Cerebellar cortex (tissue), 1 donor: ENCODE results near the gene ZNF264.
"Not testable (repeated sequence)": the region's sequence is repeated elsewhere in the genome, so short reads cannot be mapped to it uniquely, and the experiment has no call there.

ENCODE experiments used
- DNase-seq: peaks from one replicate; pipeline ENCODE4 v3.0.0-alpha.2; 2015; ENCODE audit warnings: low spot score

The ZNF264 gene

GRCh38 chr19:57191141-57192076, at the start of gene ZNF264:
Gene ZNF264 (plus strand): TSS chr19:57191500. CDS start chr19:57191914, 414 bp downstream.
- peak; percentile 91 for DNase-seq

DNA sequence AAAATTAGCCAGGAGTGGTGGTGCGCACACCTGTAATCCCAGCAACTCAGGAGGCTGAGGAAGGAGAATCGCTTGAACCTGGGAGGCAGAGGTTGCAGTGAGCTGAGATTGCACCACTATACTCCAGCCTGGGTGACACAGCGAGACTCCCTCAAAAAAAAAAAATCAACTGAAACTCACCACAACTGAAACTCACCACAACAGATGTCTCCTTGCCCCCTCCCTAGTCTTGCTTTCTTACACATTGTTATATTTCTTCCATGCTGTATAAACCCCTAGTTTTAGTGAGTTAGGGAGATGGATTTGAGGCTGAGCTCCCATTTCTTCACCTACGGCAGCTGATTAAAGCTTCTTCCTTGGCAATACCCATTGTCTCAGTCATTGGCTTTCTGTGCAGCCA, 49.6 kb upstream of the ZNF264 start:
- no peak for DNase-seq

GRCh38 chr19:57152921-57153320, 38.4 kb upstream of the ZNF264 start:
- no peak for DNase-seq

DNA sequence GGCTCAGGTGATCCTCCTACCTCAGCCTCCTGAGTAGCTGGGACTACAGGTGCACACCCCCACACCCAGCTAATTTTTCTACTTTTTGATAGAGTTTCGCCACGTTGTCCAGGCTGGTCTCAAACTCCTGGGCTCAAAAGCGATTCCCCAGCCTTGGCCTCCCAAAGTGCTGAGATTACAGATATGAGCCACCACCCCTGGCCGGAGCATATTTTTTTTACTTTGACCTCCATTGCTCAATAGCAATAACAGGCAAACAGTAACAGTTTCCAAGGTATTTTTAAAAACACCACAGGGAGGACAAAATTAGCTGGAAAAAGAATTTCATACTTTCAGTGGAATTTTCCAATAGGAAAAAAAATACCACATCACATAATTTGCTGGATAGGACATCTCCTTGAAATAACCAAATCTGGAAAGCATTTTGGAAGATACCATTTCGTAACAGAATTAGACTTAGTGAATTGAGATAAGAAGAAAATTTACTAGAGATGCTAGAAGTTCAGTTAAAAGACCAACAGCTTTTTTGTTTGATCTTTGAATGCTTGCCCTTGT, 29.2 kb upstream of the ZNF264 start:
- DNase-seq: no peak

- DNase-seq: no peak
Measured at GRCh38 chr19:57165846-57166245, 25.5 kb upstream of the ZNF264 start.

DNA sequence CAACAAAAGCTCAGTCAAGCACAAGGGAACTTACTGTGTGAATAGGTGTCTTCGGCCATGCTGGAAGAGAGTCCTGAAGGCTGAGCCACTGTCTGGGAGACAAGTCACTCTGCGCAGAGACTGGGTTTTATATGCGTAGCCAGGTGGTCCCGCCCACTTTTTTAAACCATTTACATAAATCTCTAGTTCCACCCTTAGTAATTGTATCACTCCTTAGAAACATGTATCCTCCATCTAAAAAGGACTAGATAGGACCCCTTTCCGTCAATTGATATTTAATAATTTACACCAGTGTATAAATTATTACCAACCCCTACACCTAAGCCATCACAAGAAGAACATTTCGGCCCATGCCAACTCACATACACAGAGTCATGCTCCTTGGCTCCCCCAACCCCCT, 23.9 kb upstream of the ZNF264 start, which contains the start of gene DUXA:
Gene DUXA, minus strand, starts transcription at position 101 of the 400 bp plus-strand sequence. Its CDS starts 42 bp downstream, at position 59.
- DNase-seq: no peak

- peak; percentile 62 for DNase-seq
Measured at GRCh38 chr19:57171551-57172081, 19.7 kb upstream of the ZNF264 start.

DNA sequence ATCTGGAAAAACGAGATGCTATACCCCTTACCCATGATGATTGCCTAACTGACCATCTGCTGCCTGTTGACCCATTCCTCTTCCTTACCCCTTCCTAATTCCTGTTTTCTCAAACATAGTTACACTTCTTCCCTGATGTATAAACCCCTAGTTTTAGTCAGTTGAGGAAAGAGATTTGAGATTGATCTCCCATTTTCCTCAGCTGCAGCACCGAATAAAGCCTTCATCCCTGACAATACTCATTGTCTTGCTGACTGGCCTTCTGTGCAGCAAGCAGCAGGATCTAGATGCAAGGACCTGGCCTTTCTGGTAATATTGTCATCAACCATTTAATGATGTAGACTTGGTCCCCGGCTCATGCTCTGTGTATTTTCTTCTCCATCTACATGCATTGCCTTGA, 999 bp upstream of the ZNF264 start:
- no peak for DNase-seq

DNA sequence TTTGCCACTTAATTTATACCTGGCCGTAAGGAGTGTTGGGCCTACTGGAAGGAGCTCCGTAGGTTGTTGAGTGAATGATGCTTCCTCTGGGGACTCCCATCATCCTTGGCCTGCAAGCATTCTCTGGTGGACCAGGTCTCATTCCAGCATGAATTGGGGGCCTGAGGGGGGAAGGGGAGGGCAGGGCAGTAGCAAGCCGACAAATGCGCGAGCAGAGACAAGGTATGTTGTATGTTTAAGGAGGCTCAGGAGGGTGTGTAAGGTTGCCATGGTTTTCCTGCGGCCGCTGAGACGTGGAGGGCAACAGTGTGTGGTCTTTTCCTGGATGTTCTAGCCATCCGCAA, 749 bp downstream of the ZNF264 start:
- no peak for DNase-seq

GRCh38 chr19:57192993-57193392, 1.7 kb downstream of the ZNF264 start:
- DNase-seq: no peak

DNA sequence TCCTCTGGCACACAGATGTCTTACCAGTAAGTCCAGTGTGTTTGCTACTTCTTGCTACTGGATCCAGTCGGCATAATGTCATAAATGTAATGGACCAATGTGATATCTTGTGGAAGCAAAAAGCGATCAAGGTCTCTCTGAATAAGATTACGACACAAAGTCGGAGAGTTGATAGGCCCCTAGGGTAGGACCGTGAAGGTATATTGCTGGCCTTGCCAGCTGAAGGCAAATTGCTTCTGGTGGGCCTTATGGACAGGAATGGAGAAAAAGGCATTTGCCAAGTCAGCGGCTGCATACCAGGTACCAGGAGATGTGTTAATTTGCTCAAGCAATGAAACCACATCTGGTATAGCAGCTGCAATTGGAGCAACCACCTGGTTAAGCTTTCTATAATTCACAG, 6.6 kb downstream of the ZNF264 start:
- DNase-seq: not testable (repeated sequence)

GRCh38 chr19:57202160-57202559, 10.9 kb downstream of the ZNF264 start:
- DNase-seq: no peak

DNA sequence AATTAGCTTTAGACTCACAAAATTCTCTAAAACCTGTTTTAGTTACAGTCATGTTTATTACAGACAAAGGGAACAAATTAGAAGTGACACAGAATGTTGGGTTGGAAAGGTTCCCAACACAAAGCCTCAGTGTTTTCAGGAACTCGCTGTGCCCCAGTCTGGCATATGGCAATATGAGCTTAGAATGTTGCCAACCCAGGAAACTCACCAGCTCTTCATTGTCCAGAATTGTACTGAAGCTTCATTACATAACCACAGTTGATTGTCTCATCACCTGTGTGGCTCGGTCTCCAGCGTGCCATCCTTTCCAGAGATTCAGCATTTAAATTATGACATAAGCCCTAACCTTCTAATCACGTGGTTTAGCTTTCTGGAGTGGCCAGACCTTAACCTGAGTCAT, 19.1 kb downstream of the ZNF264 start:
- DNase-seq: peak; percentile 96

GRCh38 chr19:57212109-57212508, 20.8 kb downstream of the ZNF264 start:
- DNase-seq: no peak

- DNase-seq: no peak
Measured at GRCh38 chr19:57227502-57227901, 36.2 kb downstream of the ZNF264 start.

DNA sequence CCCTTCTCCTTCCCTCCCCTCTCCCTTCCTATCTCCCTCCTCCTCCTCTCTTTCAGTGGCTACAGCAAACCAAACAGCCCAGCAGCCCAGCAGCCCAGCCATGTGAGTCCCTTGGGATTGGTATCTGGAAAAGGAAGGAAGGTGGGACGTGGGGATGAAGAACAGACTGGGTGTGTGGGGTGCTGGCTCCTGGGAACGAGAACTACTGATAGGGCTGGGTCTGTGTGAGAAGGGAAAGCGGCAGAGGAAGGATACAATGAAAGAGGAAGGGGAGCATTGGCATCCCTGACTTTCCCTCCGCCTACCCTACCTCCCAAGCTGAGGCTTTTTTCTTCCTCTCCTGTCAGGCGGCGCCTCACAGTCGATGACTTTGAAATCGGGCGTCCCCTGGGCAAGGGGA, 40.4 kb downstream of the ZNF264 start:
- DNase-seq: no peak

DNA sequence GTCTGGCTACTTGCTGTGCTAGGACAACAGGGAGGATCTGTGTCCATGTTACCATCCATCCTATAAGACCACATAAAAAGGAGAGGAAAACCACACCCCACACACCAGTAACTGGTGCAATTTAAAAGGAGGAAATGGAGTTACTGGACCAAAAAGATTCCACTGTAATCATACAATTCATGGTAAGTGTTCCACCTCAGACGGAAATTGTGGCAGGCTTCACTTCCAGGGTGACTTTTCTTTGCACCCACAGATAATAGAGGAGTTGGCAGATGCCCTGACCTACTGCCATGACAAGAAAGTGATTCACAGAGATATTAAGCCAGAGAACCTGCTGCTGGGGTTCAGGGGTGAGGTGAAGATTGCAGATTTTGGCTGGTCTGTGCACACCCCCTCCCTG, 41.9 kb downstream of the ZNF264 start:
- no peak for DNase-seq

DNA sequence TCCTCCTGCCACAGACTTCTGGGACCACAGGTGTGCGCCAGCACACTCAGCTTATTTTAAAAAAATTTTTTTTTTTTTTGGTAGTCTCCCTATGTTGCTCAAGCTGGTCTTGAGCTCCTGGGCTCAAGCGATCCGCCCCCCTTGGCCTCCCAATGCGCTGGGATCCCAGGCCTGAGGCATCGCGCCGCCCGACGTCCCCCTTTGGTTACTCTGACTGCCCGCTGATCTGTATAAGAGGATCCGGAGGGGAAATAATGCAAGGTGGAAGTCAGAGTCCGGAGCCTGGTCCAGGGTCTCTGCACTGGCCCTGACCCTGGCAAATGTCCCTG, 48.6 kb downstream of the ZNF264 start:
- no peak for DNase-seq

DNA sequence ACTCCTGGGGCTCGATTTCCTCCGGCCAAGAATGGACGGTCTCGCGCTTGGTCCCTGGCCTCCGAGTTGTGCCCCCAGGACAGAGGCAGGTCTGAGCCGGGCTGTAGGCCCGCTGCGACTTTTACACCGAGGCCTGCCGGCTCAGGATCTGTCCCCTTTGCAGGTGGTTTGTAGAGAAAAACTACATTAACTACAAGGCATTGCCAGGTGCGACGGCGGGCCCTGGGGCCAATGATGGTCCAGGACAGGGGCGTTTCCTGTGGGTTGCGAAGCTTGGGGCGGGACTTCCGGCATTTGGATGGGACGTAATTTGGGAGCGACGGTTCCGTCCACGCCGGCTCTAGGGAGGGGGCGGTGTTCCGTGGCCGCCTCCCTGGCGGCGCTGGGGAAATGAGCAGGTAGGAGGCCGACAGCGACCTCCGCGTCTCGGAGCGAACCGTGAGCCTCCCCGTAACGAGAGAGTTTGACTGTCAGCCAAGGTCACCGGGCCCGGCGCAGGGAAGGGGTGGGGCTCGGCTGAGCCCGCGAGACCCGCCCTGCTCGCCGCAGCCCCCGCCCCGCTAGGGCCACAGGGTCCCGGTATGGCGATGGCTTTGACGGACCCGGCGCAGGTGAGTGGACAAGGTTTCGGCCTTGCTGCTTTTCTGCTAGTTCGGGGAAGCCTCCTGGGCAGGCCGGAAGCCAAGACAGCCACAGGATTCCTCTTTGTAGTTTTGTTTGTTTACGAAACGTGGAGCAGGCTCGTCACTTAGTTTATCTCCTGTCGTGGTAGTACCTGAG, 49.2 kb downstream of the ZNF264 start, which contains the start of gene ZNF805:
Gene ZNF805, plus strand, starts transcription at position 322 of the 780 bp plus-strand sequence. Its CDS starts 260 bp downstream, at position 582.
- DNase-seq: peak; percentile 97

- peak; percentile 6 for DNase-seq
Measured at GRCh38 chr19:57241176-57241575, 49.9 kb downstream of the ZNF264 start.

DNA sequence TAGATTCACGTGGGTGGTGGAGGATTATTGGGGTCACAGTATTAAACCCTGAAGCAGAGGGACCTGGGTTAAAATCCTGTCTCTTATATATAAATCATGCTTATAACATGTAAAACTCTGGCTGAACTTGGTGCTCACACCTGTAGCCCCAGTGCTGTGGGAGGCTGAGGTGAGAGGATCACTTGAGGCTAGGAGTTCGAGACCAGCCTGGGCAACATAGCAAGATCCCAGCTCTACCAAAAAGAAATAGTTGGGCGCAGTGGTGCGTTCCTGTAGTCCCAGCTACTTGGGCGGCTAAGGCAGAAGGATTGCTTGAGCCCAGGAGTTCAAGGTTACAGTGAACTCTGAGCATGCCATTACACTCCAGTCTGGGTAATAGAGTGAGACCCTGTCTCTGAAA, 51.5 kb downstream of the ZNF264 start:
- no peak for DNase-seq

- DNase-seq: no peak
Measured at GRCh38 chr19:57244513-57244912, 53.2 kb downstream of the ZNF264 start.
